HG02884 (cell line): Measurements from ENCODE around the gene PJA2.

Experiments
- ATAC-seq: cut with Tn5 transposase; IDR thresholded peaks from one replicate; pipeline ENCODE4 v1.9.1; 2021; ENCODE audit warnings: mild to moderate bottlenecking, moderate library complexity; ENCODE audit not compliant: unreplicated experiment

The PJA2 gene

GRCh38 chr5:109408991-109409843 lies 557 bp downstream of the PJA2 start:
- ATAC-seq = peak; percentile 22

DNA sequence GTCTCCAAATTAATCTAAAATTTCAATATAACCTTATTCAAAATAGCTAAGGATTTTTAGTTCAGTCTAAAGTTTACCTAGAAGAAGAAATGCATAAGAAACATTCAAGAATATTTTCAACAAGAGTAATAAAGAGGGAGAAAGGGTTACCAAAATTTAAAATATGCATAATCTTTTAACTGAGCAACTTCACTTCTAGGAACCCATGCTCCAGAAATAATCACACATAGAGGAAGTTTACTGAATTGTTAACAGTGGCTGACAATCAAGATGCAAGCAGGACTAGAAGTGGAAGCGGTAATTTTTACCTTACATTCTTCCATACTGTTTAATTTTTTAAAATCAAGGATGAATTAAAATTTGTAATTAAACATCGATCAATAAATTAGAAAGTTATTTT lies 1.9 kb downstream of the PJA2 start:
- no peak for ATAC-seq

- no peak for ATAC-seq
Observed at GRCh38 chr5:109406719-109407118, 3.1 kb downstream of the PJA2 start.

- ATAC-seq = no peak
Observed at GRCh38 chr5:109404428-109404960, 5.3 kb downstream of the PJA2 start.

- no peak for ATAC-seq
Observed at GRCh38 chr5:109403469-109403868, 6.3 kb downstream of the PJA2 start.

DNA sequence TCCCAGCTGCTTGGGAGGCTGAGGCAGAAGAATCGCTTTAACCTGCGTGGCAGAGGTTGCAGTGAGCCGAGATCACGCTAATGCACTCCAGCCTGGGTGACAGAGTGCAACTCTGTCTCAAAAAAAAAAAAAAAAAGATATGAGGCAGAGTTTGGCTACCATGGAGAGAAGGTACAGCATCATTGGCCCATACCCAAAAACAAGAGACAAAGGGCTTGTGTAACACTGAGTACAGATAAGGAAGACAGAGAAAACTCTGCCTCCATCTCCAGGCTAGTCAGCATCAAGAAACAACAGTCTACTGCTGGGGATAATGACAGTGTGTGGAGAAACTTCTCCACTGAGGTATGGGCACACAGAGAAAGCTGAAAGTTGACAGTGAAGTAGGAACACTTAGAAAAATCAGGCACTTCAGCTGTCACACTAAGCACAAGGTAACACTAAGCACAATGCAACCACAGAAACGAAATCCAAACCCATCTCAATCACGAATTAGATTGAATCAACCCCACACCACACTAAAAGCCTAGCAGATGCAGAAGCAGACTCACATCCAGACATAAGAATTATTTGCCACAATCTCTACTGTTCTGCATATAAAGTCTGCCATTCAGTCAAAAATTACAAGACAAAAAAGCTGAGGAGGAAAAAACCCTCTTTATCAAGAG lies 10.5 kb downstream of the PJA2 start:
- no peak for ATAC-seq

- ATAC-seq = no peak
Observed at GRCh38 chr5:109396965-109397364, 12.8 kb downstream of the PJA2 start.

DNA sequence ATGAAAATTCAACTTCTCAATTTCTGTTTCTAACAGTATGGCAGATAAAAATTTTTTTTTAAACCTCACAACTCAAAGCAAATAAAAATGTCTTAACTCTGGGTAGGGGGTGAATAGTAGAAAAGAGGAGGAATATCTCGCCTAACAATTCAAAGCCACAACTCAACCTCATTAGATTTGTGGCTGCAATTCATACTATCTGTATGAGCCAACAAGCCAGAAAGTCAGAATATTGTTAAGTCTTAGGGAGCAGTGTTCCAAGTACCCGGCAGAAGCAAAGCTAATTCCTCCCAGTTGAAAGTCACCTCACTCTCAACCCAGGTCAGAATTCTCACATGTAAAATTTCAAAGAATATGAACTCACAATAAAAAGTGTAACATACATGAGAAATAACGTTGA lies 15.0 kb downstream of the PJA2 start:
- ATAC-seq = no peak

DNA sequence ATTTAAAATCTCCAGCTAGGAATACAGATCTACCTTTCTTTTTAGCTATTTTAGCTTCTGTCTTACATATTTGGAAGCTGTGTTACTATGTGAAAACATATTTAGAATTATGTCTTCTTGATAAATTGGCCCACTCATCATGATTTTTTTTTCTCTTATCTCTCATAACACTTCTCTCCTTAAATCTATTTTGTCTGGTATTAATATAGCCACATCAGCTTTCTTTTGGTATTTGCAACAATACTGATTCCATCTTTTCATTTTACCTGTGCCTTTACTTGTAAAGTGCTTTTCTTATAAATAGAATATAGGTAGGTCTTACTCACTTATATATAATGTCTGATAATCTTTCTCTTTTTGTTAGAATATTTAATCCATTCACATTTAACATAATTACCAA lies 19.6 kb downstream of the PJA2 start:
- ATAC-seq = no peak

GRCh38 chr5:109388407-109388806 lies 21.4 kb downstream of the PJA2 start:
- no peak for ATAC-seq

- no peak for ATAC-seq
Observed at GRCh38 chr5:109387408-109387974, 22.3 kb downstream of the PJA2 start.

DNA sequence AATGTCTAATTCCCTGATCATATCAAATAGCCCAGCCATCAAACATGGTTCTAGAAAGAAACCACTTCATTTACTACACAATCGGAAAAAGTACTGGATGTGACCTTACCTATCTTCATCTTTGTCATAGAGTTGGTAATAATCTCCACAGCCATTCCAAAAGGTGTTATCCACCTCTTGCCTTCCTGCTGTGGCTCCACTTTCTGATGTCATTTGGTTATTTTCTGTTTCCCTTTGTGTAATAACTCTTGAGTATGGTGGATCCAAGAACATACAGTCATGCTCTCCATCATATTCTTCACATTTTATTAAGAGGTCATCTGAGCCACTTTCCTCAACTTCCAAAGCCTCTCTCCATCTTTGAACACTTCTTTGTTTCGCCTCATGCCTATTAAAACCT lies 31.7 kb downstream of the PJA2 start:
- no peak for ATAC-seq

GRCh38 chr5:109374625-109375024 lies 35.1 kb downstream of the PJA2 start:
- ATAC-seq = no peak

- ATAC-seq = no peak
Observed at GRCh38 chr5:109373932-109374331, 35.8 kb downstream of the PJA2 start.

DNA sequence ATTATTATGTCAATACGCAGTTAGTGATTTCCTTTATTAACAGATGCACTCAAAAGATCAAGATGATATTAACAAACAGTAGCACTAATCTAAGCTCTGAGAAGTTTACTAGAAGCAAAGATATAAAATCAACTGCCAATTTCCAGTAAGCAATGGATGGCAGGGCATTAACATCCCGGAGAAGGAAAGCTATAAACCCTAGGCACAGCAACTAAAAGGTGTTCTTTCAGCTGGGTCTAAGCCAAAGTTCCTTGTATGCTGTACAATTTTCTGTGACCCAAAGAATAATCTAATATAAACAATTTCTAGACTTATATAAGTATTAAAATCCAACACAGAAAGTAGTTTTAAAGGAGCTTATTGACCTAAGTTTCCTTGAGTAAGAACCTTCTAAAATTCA lies 39.4 kb downstream of the PJA2 start:
- ATAC-seq = no peak

GRCh38 chr5:109365653-109366052 lies 44.1 kb downstream of the PJA2 start:
- ATAC-seq = no peak

DNA sequence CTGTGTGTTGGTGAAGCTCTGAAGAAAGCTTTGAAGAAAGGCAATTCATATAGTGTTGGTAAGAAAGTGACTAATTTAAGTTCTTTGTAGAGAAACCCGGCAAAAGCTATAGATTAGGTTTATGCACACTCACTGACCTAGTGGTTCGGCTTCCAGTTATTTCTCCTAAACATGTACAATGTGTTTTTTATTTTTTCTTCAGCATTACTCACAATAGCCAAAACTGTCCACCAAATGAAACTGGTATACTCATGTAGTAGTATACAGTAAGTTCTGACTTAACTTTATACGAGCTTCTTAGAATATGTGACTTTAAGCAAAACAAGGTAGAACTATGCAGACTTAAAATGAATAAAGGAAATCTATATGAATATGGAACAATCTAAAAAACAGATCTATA lies 44.8 kb downstream of the PJA2 start:
- ATAC-seq = no peak

DNA sequence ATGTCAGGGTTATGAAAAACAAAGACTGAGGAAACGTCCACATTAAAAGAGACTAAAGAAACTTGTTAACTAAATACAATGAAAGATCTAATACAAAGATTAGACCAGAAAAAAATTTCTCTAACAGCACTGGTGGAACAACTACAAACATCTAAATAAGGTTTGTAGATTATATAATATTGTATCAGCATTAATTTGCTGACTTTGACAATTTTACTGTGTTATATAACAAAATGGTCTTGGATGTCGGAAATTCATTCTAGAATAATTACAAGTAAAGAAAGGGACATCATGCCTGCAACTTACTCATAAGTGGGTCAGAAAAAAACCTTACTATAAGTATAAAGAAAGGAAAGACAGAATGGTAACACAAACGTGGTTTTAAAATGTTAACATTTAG lies 50.1 kb downstream of the PJA2 start:
- no peak for ATAC-seq

GRCh38 chr5:109357807-109358206 lies 52.0 kb downstream of the PJA2 start:
- ATAC-seq = no peak

DNA sequence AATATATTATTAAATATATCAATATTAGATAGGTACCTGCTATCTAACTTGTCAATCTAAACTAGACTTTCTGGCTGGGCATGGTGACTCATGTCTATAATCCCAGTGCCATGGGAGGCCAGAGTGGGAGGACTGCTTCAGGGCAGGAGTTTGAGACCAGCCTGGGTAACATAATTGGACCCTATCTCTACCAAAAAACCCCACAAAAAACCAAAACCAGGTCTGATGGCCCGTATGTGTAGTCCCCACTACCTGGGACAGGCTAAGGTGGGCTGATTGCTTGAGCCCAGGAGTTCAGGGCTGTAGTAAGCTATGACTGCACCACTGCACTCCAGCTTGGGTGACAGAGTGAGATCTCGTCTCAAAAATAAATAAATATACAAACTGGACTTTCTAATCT lies 55.0 kb downstream of the PJA2 start:
- no peak for ATAC-seq

GRCh38 chr5:109351988-109352864 lies 57.5 kb downstream of the PJA2 start:
- no peak for ATAC-seq
